ENCODE data around the gene SP5. TPM values are rescaled to one million over a fixed set of nuclear protein-coding genes. Genes with fewer than 3 reads are reported as not detected.
A peak's percentile ranks its signal among the peaks of the same experiment; 100 is the strongest.

The SP5 gene
- total and polyA plus RNA-seq, 9 of the 15 experiments (the other 6 are each of a cell fraction or from before 2014, with no cell fraction given), result 0.03 to 1.7 (median 0.16) TPM; not detected in 1

DNA sequence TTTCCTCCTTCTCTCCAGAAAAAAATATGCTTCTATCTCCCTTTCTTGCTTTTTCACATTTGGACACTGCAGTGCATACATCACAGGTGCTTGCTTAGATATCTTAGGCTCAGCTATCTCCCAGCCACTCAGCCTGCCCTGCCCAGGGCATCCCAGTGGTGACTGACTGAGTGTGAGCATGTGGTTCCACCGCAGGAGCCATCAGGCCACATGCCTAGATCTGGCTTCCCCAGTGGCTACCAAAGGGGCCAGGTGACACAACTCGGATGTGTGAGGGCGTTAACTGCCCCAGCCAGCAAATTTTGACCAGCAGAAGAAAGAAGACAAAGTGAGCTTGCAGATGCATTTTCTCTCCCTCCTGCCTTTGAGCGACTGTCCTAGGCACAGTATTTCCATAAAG lies 25.5 kb downstream of the SP5 start (continued):
- TF ChIP-seq, protein P1, sequence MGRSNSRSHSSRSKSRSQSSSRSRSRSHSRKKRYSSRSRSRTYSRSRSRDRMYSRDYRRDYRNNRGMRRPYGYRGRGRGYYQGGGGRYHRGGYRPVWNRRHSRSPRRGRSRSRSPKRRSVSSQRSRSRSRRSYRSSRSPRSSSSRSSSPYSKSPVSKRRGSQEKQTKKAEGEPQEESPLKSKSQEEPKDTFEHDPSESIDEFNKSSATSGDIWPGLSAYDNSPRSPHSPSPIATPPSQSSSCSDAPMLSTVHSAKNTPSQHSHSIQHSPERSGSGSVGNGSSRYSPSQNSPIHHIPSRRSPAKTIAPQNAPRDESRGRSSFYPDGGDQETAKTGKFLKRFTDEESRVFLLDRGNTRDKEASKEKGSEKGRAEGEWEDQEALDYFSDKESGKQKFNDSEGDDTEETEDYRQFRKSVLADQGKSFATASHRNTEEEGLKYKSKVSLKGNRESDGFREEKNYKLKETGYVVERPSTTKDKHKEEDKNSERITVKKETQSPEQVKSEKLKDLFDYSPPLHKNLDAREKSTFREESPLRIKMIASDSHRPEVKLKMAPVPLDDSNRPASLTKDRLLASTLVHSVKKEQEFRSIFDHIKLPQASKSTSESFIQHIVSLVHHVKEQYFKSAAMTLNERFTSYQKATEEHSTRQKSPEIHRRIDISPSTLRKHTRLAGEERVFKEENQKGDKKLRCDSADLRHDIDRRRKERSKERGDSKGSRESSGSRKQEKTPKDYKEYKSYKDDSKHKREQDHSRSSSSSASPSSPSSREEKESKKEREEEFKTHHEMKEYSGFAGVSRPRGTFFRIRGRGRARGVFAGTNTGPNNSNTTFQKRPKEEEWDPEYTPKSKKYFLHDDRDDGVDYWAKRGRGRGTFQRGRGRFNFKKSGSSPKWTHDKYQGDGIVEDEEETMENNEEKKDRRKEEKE (IDR thresholded peaks at IDR 0.05; ENCODE audit: borderline replicate concordance in 1 of 2, control insufficient read depth in 1 of 2, low read depth in 2 of 2, low read length in 1 of 2), result no peak
- TF ChIP-seq ZNF175 (CRISPR knock-in tag; IDR thresholded peaks at IDR 0.05; ENCODE audit: low read depth) (no peak), DIDO1 (tag; IDR thresholded peaks at IDR 0.05; ENCODE audit: low read depth) (no peak), ZNF644 (tag; IDR thresholded peaks at IDR 0.05; ENCODE audit: low read depth) (no peak), ZNF764 (CRISPR knock-in tag; IDR thresholded peaks at IDR 0.05; ENCODE audit: low read depth) (no peak), BRD4 (IDR thresholded peaks at IDR 0.05) (no peak), ETV5 (CRISPR knock-in tag; IDR thresholded peaks at IDR 0.05; ENCODE audit: low read depth) (0 out of 2 replicates have a peak, but pooled peaks have one; percentile 29), MCM5 (IDR thresholded peaks at IDR 0.05; ENCODE audit: low read depth) (no peak), XRCC3 (IDR thresholded peaks at IDR 0.05) (no peak), KHSRP (IDR thresholded peaks at IDR 0.05) (no peak), RAD21 (CRISPR knock-in tag; conservative IDR thresholded peaks at IDR 0.05 in 1 of 2, IDR thresholded peaks at IDR 0.05 in 1 of 2) (no peak), MCM2 (IDR thresholded peaks at IDR 0.05; ENCODE audit: low read depth) (no peak), ARID2 (IDR thresholded peaks at IDR 0.05) (no peak), ZNF316 (IDR thresholded peaks at IDR 0.05) (no peak), ILF3 (IDR thresholded peaks at IDR 0.05; ENCODE audit: borderline replicate concordance) (no peak), IRF2 (CRISPR knock-in tag; IDR thresholded peaks at IDR 0.05) (no peak), RUNX1 (IDR thresholded peaks at IDR 0.05; ENCODE audit: low read depth) (no peak), ZNF444 (CRISPR knock-in tag; IDR thresholded peaks at IDR 0.05) (no peak), SLC30A9 (CRISPR knock-in tag; IDR thresholded peaks at IDR 0.05) (no peak), ZNF184 (CRISPR knock-in tag; IDR thresholded peaks at IDR 0.05) (no peak), ATF1 (CRISPR knock-in tag; IDR thresholded peaks at IDR 0.05) (no peak), ATF1 (tag; IDR thresholded peaks at IDR 0.05) (no peak), CAMTA2 (CRISPR knock-in tag; conservative IDR thresholded peaks at IDR 0.05) (no peak), ZNF24 (IDR thresholded peaks at IDR 0.05) (no peak; the same call in 1 of the 2 replicates), GABPB2 (CRISPR knock-in tag; conservative IDR thresholded peaks at IDR 0.05) (no peak), MTF1 (CRISPR knock-in tag; IDR thresholded peaks at IDR 0.05; ENCODE audit: borderline replicate concordance) (no peak)
- TF ChIP-seq, protein P2, sequence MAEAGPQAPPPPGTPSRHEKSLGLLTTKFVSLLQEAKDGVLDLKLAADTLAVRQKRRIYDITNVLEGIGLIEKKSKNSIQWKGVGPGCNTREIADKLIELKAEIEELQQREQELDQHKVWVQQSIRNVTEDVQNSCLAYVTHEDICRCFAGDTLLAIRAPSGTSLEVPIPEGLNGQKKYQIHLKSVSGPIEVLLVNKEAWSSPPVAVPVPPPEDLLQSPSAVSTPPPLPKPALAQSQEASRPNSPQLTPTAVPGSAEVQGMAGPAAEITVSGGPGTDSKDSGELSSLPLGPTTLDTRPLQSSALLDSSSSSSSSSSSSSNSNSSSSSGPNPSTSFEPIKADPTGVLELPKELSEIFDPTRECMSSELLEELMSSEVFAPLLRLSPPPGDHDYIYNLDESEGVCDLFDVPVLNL (CRISPR knock-in tag; IDR thresholded peaks at IDR 0.05; ENCODE audit: low read depth), result no peak
- TF ChIP-seq, protein P3, sequence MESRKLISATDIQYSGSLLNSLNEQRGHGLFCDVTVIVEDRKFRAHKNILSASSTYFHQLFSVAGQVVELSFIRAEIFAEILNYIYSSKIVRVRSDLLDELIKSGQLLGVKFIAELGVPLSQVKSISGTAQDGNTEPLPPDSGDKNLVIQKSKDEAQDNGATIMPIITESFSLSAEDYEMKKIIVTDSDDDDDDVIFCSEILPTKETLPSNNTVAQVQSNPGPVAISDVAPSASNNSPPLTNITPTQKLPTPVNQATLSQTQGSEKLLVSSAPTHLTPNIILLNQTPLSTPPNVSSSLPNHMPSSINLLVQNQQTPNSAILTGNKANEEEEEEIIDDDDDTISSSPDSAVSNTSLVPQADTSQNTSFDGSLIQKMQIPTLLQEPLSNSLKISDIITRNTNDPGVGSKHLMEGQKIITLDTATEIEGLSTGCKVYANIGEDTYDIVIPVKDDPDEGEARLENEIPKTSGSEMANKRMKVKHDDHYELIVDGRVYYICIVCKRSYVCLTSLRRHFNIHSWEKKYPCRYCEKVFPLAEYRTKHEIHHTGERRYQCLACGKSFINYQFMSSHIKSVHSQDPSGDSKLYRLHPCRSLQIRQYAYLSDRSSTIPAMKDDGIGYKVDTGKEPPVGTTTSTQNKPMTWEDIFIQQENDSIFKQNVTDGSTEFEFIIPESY (CRISPR knock-in tag; IDR thresholded peaks at IDR 0.05), result no peak
